Activated CD4-positive, alpha-beta T cell treated with anti-CD3 and anti-CD28 coated beads for 4 hours (primary cell): Measurements from ENCODE around the gene SNHG17.
"Not testable (repeated sequence)": the region's sequence is repeated elsewhere in the genome, so short reads cannot be mapped to it uniquely, and the experiment has no call there.

Experiments
- DNase-seq, 2 donors: peaks; one replicate each; pipeline ENCODE4 v3.0.0-alpha.2; 2020

The SNHG17 gene

DNA sequence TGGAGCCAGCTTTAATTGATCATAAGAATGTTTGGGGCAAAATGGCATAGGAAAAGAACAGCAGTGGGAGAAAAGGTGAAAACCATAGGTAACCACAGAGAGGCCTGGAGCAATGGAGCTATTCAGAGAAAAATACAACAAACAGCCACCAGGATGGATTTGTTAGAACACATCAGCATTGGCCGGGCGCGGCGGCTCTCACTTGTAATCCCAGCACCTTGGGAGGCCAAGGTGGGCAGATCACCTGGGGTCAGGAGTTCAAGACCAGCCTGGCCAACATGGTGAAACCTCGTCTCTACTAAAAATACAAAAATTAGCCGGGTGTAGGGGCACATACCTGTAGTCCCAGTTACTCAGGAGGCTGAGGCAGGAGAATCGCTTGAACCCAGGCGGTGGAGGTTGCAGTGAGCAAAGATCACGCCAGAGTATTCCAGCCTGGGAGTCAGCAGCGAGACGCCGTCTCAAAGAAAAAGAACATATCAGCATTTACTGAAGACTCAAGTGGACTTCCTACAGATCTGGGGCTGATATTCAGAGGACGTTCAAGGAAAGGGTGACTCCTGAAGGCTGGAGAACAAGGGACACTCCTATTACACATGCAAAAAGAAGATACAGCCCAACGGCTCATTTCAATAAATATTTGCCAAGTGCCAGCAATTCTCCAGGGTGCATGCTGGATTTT is 20.2 kb downstream of the SNHG17 start:
- DNase-seq = no peak

DNA sequence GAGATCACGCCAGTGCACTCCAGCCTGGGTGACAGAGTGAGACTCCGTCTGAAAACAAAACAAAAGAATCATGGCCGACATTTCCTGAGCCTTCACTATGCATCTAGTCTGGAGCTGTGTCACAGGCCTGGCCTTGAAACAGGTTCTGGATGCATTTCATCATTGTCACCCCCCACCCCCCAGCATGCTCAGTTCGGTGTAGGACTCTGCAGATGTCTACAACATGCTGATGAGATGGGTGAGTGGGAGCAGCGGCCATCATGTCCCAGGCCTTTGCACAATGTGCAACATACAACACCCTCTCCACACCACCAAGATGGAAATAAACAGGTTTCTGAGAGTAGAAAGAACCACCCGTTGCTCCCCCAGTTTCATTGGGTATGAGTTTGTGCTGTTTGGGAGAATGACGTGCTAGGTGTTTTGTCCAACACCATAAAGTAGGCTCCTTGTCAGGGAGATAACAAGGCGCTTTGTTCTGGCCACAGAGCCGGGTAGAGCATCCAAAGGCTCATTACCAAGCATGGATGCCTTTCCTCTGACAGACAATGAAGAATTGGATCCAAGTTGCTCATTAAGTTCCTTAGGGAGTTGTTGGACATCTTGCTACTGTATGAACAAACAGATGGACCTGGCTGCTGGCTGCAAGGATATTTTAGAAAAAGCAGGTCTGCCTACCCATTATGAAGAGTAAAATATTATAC is 22.1 kb downstream of the SNHG17 start:
- DNase-seq = no peak

DNA sequence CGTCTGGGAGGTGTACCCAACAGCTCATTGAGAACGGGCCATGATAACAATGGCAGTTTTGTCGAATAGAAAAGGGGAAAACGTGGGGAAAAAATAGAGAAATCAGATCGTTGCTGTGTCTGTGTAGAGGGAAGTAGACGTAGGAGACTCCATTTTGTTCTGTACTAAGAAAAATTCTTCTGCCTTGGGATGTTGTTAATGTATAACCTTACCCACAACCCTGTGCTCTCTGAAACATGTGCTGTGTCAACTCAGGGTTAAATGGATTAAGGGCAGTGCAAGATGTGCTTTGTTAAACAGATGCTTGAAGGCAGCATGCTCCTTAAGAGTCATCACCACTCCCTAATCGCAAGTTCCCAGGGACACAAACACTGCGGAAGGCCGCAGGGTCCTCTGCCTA is 27.3 kb downstream of the SNHG17 start:
- not testable (repeated sequence) for DNase-seq

DNA sequence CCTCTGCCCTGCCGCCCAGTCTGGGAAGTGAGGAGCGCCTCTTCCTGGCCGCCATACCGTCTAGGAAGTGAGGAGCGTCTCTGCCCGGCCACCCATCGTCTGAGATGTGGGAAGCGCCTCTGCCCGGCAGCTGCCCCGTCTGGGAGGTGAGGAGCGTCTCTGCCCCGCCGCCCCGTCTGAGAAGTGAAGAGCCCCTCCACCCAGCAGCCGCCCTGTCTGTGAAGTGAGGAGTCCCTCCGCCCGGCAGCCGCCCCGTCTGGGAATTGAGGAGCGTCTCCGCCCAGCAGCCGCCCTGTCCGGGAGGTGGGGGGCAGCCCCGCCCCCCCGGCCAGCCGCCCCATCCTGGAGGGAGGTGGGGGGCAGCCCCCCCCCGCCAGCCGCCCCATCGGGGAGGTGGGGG is 27.8 kb downstream of the SNHG17 start:
- DNase-seq = no peak

DNA sequence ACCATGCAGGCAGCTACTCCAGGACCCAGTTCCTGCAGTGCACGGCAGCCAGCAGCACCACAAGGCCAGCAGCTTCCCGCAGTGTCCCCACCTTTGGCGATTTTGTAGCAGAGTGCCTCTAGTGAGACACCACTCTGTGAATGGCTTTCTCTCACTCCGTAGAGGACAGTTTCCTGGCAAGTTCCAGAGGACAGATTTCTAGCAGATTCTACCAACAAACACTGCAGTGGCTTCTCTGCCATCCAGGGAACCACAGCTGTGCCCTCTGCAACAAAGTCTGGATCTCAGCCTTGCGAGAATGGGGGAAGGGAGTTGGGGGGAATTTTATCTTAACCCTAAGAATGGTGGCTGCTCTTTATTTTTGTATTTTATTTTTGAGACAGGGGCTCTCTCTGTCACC is 28.7 kb downstream of the SNHG17 start:
- DNase-seq = no peak

DNA sequence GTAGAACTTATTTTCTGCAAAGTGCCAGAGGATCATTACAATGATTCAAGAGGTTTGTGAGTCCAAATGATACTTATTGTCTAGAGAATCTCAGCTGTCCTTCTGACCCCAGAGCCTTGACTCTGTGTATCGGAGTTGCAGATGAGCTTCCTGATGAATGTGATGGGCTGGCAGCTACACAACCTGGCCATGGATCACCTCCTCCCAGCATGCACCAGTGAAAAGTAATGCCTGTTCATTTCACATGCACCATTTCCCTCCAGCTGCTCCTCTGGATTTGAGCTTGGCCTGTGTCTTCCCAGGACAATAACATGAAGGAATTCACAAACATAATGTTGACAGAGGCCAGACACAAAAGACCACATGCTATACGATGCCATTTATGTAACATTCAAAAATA is 30.0 kb downstream of the SNHG17 start:
- DNase-seq = no peak

DNA sequence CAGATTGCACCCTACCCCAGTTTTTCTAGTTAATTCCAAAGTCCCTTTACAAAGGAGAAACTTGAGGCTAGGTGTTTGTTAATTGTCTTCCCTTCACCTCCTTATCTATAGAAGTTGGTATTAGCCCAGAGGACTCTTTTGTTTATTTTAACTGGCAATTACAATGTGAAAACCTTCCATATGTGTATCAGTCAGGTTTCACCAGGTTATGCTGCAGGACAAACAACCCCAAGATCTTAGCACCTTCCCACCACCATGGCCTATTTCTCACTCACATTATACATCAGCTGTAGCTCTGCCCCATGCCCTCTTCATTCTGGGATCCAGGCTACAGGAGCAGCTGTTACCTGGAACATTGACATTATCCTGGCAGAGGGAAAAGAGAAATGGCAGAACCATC is 31.1 kb downstream of the SNHG17 start:
- no peak for DNase-seq

DNA sequence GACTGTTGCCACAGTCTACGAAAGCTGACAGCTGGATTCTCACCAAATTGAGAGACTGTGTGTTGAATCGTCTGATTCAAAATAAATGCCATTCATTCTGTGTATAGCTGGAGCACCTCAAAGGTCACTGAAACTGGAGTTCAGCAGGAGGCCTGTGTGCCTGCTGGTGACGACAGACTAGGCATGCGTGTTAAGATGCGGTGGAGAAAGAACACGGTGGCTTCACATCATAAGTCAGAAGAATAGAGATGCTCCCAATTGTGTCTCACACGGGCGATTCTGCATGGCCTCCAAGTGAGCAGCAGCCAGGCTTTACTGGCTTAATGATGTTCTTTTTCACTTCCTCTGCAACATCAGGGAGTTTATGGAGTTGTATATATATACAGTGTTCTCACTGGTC is 32.3 kb downstream of the SNHG17 start:
- no peak for DNase-seq

DNA sequence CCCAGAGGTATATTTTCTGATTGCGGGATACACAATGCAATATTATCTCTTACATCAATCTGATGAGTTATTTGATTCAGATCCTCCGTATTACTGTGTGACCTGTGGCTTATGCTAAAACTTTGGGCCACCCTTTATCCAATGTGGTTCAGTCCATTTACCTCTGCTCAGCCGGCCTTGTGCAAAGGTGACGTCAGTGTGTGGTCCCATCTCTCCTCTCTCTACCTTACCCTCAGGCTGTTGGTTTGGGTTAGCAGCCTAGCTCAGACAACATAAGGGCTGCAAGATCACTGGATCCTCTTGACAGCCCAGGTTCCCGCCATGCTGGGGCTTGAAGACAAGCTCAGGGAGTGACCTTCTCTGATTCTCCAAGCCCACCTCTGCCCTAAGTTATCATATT is 33.0 kb downstream of the SNHG17 start:
- DNase-seq = no peak

DNA sequence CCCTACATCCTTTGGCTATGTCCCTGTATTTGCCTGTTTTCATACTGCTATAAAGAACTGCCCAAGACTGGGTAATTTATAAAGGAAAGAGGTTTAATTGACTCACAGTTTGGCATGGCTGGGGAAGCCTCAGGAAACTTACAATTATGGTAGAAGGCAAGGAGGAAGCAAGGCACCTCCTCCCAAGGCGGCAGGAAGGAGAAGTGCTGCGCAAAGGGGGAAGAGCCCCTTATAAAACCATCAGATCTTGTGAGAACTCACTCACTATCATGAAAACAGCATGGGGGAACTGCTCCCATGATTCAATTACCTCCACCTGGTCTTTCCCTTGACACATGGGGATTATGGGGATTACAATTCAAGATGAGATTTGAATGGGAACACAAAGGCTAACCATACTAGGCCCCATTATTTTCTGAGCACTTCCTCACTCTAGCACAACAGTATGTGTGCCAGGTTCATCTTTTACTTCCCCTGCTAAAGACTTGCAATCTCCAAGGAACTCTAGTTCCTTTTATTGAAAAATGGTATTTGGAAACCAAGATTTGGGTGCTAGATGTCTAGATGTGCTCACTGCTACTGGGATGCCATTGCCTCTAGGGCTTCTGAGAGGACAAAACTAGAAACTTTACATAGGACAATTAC is 39.3 kb downstream of the SNHG17 start:
- DNase-seq = not testable (repeated sequence)

DNA sequence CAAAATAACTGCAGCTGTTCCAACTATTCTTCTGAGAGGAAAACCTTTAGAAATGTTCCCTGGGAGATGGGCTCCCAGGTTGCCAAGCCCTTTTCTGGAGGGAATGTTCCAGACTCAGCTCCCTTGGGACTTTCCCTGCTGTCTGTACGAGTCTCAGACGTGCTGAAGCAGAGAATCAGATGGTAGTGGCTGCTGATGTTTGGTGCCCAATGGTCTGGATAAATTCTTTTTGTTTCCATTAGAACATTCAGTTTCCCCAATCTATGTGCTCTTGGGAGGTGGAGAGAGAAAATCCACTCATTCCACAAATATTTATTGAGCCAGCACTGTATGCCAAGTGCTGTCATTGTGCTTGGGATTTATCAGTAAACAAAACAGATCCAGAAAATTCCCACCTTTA is 40.0 kb downstream of the SNHG17 start:
- no peak for DNase-seq

DNA sequence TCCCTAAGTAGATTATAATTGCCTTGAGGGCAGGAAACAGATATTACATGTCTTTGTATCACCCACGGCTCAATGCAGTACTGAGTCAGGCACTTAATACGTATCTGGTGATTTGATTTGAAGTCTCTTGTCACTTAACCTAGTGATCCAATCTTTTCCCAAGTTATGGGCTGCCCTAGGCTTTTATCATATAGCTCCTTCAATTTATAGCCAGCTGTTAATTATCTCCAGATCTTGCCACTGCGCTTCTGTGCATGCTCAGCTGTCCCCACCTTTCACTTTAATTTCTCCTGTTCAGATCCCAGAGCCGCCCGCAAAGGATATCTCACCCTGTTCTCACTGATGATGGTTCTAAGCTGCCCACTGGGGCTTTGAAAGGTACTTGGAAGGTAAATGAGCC is 41.9 kb downstream of the SNHG17 start:
- no peak for DNase-seq

DNA sequence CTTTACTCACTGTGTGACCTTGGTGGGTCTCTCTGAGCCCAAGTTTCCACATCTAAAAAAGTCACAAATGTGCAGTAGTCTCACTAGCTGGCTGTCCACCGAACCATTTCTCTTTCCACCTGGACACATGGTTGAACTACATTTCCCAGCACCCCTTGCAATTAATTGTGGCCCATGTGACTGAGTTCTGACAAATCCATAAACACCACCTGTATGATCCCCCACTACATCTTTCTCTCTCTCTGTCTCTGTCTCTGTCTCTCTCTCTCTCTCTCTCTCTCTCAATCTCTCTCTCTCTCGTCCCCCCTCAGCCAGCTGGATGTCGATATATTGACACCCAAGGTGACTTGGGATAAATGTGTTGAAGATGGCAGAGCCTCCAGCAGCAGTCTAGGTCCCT is 42.8 kb downstream of the SNHG17 start:
- DNase-seq = no peak

DNA sequence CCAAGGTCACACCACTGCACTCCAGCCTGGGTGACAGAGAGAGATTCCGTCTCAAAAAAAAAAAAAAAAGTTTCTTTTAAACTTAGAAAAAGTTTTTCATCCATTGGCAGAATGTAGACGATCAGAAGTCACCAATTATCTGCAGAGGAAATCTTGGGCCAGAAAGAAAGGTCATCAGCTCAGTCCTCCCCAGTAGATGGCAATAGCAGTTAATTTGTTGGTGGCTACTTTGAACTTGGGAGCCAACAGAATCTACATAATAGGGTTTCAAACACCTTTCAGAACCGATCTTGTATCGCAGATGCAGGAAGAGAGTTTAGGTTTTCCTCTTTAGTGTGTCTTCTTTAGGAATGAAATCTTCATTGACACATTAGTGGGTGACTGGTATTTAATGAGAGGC is 47.2 kb downstream of the SNHG17 start:
- DNase-seq = no peak

DNA sequence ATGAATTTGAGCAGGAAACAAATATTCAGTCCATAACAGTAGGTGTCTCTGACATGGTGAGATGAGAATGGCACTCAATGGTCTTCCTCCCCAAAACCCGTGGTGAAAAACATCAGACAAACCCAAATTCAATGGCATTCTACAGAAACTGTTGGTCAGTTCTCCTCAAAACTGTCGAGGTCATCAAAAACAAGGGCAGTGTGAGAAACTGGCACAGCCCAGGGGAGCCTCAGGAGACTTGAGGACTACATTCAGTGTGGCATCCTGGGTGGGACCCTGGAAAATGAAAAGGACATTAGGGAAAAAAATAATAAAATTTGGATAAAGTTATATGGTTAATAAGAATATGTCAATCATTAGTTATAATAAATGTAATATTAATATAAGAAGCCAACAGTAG is 48.3 kb downstream of the SNHG17 start:
- no peak for DNase-seq

DNA sequence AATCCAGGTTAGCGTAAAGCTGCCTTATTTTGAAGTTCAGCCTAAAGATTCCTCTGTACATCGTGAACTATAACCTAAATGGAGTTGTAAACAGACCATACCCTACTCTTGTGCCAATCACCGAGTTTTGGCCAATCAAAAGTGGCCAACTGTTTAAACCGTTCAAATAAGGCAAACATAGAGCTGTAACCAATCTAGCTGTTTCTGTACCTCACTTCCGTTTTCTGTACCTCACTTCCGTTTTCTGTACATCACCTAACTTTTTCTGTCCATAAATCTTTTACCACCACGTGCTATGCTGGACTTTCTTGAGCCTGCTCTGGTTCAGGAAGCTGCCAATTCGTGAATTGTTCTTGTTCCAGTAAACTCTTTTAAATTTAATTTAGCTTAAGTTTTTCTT is 49.1 kb downstream of the SNHG17 start:
- DNase-seq = no peak

DNA sequence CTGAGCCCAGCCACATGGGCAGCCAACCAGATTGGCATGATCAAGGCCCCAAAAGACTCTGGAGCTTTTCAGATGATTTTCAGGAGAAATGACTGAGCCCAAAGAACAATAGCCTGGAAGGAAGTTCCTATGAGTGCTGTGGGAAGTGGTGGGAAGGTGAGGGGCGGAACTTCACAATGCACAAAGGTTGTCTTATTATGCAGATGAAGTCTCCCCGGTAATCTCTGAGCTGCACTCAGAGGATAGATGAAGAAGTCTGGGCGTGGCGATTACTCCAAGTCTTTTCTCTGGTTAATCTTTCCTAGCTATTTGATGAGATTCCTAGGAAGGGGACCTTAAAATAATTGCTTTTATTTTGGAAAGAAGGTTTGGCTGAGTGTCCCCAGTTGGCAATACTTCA is 52.0 kb downstream of the SNHG17 start:
- no peak for DNase-seq

DNA sequence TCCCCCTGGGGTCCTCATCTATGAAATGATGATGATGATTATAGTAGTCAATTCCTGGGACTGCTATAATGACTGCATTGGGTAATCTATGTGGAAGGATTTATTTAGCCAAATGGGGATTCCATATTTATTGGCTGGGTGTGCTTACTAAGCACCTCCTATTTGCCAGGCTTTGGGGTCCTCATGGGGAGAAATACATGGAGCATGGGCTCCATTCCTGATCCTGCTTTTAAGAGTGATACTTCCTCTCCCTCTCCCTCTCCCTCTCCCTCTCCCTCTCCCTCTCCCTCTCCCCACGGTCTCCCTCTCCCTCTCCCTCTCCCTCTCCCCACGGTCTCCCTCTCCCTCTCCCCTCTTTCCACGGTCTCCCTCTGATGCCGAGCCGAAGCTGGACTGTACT is 57.3 kb downstream of the SNHG17 start:
- DNase-seq = not testable (repeated sequence)

DNA sequence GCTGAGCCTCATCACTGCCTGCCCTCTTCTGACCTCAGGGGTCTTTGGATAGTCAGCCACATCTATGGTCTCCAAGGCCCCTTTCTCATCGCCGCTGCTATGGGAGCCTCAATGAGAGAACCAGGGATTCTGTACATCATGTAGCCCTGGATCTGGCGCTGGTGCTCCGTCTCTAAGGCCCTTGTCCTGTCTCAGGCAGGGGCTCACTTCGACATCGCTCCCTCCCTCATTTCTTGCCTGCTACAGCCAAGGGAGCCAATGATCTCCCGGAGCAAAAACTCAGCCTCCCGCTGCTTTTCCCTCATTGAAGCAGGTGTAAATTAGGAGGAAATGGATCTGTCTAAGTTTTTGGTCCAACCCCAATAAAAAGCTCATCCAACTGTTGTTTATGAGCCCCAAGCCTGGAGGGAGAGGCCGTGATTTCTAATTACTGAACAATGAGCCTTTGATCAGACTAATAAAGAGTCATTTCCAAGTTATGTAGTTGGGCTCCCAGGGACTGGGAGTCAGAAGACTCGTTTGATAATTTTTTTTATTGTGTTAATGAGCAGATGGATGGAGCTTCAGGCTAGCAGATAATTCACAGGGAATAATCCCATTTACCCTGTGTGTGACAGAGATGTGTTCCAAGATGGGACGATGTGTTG is 58.0 kb downstream of the SNHG17 start:
- DNase-seq = no peak

DNA sequence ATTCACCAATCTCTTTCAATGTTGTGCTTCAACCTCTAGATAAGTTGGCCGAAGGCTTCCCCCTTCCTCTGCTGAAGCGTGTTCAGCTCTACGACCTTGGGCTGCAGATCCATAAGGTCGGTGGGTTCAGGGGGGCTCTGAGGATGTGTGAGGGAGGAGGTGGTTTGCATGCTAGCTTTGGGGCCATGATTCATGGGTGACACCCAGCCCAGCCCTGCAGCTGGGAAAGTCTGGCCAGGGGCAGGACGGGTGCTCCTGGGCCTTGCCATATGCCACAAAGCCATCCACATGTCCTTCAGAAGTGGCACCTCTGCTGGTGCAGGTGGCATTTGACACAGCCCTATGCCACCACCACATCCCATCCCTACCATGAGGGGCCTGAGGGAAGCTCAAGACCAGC is 61.2 kb downstream of the SNHG17 start:
- no peak for DNase-seq

DNA sequence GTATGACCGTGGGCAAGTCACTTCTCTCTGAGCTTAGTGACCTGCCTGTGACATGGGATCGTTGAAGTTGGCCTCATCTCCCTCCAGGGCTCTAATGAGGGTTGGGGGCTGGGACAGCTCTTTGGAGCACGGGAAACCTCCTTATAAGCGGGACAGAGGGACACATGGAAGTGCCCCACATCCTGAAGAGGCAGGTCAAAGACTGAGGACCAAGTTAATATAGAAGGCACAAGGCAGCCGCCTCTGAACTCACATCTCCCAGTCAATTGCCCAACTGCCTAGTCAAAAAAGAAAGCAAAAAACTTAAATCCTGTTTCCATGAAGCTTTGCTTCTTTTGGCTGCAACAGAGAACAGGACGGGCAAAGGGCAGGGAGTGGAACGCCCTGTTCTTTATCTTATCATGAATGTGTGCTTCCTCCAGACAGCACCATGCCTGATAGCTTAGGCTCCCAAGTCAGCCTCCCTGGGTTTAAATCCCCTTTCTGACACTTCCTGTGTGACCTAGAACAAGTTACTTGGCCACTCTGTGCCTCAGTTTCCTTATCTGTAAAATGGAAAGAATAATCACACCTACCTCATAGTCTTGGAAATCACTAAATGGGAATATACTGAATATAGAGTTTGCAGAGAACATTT is 61.8 kb downstream of the SNHG17 start:
- DNase-seq = no peak

DNA sequence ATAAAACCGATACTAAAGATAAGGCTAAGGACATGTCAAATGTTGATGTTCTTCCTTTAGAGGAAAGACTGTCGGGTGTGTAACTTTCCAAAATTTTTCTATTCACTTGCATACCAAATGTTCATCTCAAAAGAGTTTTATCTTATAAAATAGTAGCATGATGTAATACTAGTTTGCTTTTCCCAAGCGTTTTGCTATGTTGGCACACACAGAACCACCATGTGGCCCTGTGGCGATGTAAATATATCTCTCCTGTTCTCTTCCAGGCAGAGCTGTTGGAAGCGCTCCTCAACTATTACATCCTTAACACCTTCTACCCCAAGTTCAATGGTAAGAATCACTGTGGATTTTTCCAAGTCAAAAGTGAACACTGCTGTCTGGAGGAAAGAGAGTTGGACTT is 62.3 kb downstream of the SNHG17 start:
- no peak for DNase-seq
